Measurements from ENCODE around the gene ERCC6.

DNA sequence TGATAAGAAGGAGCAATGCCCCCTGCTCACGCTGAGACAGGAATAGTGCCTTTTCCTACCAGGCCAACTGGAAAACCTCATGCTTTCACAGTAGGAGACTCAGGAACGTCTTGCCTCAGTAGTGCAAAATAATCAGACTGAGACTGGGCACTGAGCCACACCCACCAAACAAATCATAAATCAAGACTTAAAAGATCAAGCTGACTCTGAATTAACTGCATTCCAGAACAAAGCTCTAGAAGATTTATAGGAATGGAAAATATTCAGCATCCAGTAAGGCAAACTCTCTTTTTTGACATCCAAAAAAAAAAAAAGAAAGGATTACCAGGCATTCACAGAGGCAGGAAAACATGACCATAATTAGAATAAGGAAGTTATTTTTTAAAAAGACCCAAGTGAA lies 40.7 kb upstream of the ERCC6 start:
- TF ChIP-seq, protein P1, sequence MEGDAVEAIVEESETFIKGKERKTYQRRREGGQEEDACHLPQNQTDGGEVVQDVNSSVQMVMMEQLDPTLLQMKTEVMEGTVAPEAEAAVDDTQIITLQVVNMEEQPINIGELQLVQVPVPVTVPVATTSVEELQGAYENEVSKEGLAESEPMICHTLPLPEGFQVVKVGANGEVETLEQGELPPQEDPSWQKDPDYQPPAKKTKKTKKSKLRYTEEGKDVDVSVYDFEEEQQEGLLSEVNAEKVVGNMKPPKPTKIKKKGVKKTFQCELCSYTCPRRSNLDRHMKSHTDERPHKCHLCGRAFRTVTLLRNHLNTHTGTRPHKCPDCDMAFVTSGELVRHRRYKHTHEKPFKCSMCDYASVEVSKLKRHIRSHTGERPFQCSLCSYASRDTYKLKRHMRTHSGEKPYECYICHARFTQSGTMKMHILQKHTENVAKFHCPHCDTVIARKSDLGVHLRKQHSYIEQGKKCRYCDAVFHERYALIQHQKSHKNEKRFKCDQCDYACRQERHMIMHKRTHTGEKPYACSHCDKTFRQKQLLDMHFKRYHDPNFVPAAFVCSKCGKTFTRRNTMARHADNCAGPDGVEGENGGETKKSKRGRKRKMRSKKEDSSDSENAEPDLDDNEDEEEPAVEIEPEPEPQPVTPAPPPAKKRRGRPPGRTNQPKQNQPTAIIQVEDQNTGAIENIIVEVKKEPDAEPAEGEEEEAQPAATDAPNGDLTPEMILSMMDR (IDR thresholded peaks at IDR 0.05), result no peak
- no peak for TF ChIP-seq EZH2 (IDR thresholded peaks at IDR 0.05; ENCODE audit: borderline replicate concordance, insufficient read depth, low read depth, low read length, poor library complexity, severe bottlenecking)
